ENCODE results near the gene DDAH2.

DNA sequence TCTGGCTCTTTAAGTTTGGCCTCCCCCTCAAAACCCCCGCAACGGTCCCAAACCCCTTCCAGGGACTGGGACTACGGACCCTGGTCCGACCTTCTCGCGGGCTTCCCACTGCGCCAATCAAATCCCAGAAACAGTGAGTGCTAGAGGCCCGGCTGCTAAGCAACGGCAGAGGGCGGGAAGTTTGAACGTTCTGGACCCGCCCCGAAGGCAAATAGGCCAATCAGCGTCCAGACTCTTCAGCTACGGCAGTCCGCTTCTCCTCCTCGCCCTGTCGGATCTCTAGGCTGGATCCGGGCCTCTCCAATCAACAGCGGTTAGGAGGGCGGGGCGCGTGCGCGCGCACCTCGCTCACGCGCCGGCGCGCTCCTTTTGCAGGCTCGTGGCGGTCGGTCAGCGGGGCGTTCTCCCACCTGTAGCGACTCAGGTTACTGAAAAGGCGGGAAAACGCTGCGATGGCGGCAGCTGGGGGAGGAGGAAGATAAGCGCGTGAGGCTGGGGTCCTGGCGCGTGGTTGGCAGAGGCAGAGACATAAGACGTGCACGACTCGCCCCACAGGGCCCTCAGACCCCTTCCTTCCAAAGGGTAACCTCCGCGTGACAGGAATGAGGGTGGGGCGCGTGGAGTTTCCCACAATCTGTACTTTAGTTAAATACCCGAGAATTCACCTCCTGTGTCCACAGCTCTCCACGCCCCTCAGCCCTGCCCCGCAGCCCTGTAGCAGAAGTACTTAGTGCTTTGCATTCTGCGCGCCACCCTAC is 10.7 kb upstream of the DDAH2 start, which contains the start of gene MSH5:
- TF ChIP-seq, protein P1, sequence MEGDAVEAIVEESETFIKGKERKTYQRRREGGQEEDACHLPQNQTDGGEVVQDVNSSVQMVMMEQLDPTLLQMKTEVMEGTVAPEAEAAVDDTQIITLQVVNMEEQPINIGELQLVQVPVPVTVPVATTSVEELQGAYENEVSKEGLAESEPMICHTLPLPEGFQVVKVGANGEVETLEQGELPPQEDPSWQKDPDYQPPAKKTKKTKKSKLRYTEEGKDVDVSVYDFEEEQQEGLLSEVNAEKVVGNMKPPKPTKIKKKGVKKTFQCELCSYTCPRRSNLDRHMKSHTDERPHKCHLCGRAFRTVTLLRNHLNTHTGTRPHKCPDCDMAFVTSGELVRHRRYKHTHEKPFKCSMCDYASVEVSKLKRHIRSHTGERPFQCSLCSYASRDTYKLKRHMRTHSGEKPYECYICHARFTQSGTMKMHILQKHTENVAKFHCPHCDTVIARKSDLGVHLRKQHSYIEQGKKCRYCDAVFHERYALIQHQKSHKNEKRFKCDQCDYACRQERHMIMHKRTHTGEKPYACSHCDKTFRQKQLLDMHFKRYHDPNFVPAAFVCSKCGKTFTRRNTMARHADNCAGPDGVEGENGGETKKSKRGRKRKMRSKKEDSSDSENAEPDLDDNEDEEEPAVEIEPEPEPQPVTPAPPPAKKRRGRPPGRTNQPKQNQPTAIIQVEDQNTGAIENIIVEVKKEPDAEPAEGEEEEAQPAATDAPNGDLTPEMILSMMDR (IDR thresholded peaks at IDR 0.05), result no peak
- TF ChIP-seq EP300 (IDR thresholded peaks at IDR 0.05; ENCODE audit: low read depth), result no peak

All from transverse colon (tissue), 3 donors.